A549 (cell line): ENCODE results near the gene PSPH. TPM values are rescaled to one million over a fixed set of nuclear protein-coding genes. Genes with fewer than 3 reads are reported as not detected.

Experiments used
- ATAC-seq, 2 experiments: fragments of 200-7000 bp in 1 of 2; fragments of >200 bp in 1 of 2; cut with Nextera tagmentation in 1 of 2; cut with Tn5 transposase in 1 of 2; 3 replicates each; pipeline versions ENCODE4 v1.8.0 to v1.9.1; 2018 to 2020; ENCODE audit warnings: mild to moderate bottlenecking in 1 of 2, moderate library complexity in 1 of 2
- CTCF ChIA-PET: fragments of 300-600 bp; sonication (Branson Sonifier 250); formaldehyde crosslinking; extraction: SDS; loops from one replicate; lab custom pipeline; 2021; ENCODE audit warnings: antibody characterized with exemption, inconsistent platforms; lab: Yijun Ruan, JAX
- POLR2A ChIA-PET: fragments of 350-600 bp; formaldehyde crosslinking; extraction: SDS; loops from one replicate; lab custom pipeline; 2021; ENCODE audit warnings: antibody characterized with exemption, inconsistent platforms; lab: Yijun Ruan, JAX
- DNase-seq, 2 experiments: peaks; one replicate each; pipeline versions ENCODE4 v3.0.0 to v3.0.0-alpha.2; 2011 to 2016; ENCODE audit warnings: low read depth in 1 of 2, low spot score in 1 of 2
- FAIRE-seq: peaks from 2 replicates; lab custom pipeline; 2011; peaks lifted over from hg19 to GRCh38; lab: Jason Lieb, UNC
- H3K27ac ChIP-seq, 2 experiments: fragments of >200 bp; sonication (Bioruptor Twin); formaldehyde crosslinking; 3 replicates each; pipeline ENCODE4 v1.5.1; 2016 to 2017
- H3K4me1 ChIP-seq: fragments of >200 bp; sonication (Bioruptor Twin); formaldehyde crosslinking; 3 replicates; pipeline ENCODE4 v1.6.1; 2016
- H3K4me2 ChIP-seq: fragments of >200 bp; sonication (Bioruptor Twin); formaldehyde crosslinking; 3 replicates; pipeline ENCODE4 v1.6.1; 2016
- H3K4me3 ChIP-seq: fragments of >200 bp; sonication (Bioruptor Twin); formaldehyde crosslinking; 3 replicates; pipeline ENCODE4 v1.5.1; 2016
- H3K9me3 ChIP-seq: fragments of >200 bp; sonication (Bioruptor Twin); formaldehyde crosslinking; 3 replicates; pipeline ENCODE4 v1.6.1; 2016
- BCL3 ChIP-seq: fragments of >200 bp; sonication (Bioruptor Twin); formaldehyde crosslinking; IDR thresholded peaks from 3 replicates; pipeline ENCODE4 v1.6.1; 2016
- BHLHE40 ChIP-seq: IDR thresholded peaks from 2 replicates; pipeline ENCODE4 v1.6.1; 2012; ENCODE audit warnings: low read depth, low read length, inconsistent platforms
- CBX2 ChIP-seq: fragments of 200-600 bp; sonication (generic); IDR thresholded peaks from 2 replicates; pipeline ENCODE4 v1.6.1; 2016; ENCODE audit warnings: low read depth, mild to moderate bottlenecking, borderline replicate concordance
- CBX8 ChIP-seq: fragments of 200-600 bp; sonication (generic); IDR thresholded peaks from 2 replicates; pipeline ENCODE4 v1.6.1; 2016
- CEBPB ChIP-seq, 2 experiments: fragments of >200 bp in 1 of 2; sonication (Bioruptor Twin) in 1 of 2; formaldehyde crosslinking in 1 of 2; IDR thresholded peaks; 2 replicates each; pipeline ENCODE4 v1.6.1; 2012 to 2016
- EHF ChIP-seq: fragments of 250-450 bp; sonication (Bioruptor Pico); IDR thresholded peaks from 2 replicates; pipeline ENCODE4 v1.5.0; 2020; ENCODE audit warnings: mild to moderate bottlenecking
- ELK1 ChIP-seq: fragments of 150-350 bp; IDR thresholded peaks from 2 replicates; pipeline ENCODE4 v1.6.1; 2014; ENCODE audit warnings: low read depth, mild to moderate bottlenecking, low read length
- ESRRA ChIP-seq: fragments of 150-350 bp; IDR thresholded peaks from 2 replicates; pipeline ENCODE4 v1.6.1; 2014; ENCODE audit warnings: mild to moderate bottlenecking, low read length, borderline replicate concordance
- FOSB ChIP-seq: fragments of 250-450 bp; sonication (Bioruptor Pico); IDR thresholded peaks from 2 replicates; pipeline ENCODE4 v1.5.0; 2020; ENCODE audit warnings: mild to moderate bottlenecking, moderate library complexity
- FOXS1 ChIP-seq: fragments of 250-450 bp; sonication (Bioruptor Pico); IDR thresholded peaks from 2 replicates; pipeline ENCODE4 v1.5.0; 2020; ENCODE audit warnings: mild to moderate bottlenecking, moderate library complexity
- GATA3 ChIP-seq: IDR thresholded peaks from 2 replicates; pipeline ENCODE4 v1.6.1; 2012; ENCODE audit warnings: borderline replicate concordance
- HOXB13 ChIP-seq: fragments of 250-450 bp; sonication (Bioruptor Pico); IDR thresholded peaks from 2 replicates; pipeline ENCODE4 v1.5.0; 2020; ENCODE audit warnings: low read depth, mild to moderate bottlenecking, moderate library complexity
- HOXB5 ChIP-seq: fragments of 250-450 bp; sonication (Bioruptor Pico); IDR thresholded peaks from 2 replicates; pipeline ENCODE4 v1.5.0; 2020; ENCODE audit warnings: mild to moderate bottlenecking, moderate library complexity
- JUNB ChIP-seq: fragments of >200 bp; sonication (Bioruptor Twin); formaldehyde crosslinking; IDR thresholded peaks from 2 replicates; pipeline ENCODE4 v1.6.1; 2016
- MAX ChIP-seq: IDR thresholded peaks from 2 replicates; pipeline ENCODE4 v1.6.1; 2012
- MYC ChIP-seq: IDR thresholded peaks from 2 replicates; pipeline ENCODE4 v1.6.1; 2012; ENCODE audit warnings: mild to moderate bottlenecking, inconsistent platforms, low read length, improper control_type of control experiment, borderline replicate concordance
- RAD21 ChIP-seq, 2 experiments: fragments of >200 bp in 1 of 2; sonication (Bioruptor Twin) in 1 of 2; formaldehyde crosslinking in 1 of 2; IDR thresholded peaks in 1 of 2; conservative IDR thresholded peaks in 1 of 2; 2 replicates in 1 of 2; 3 replicates in 1 of 2; pipeline ENCODE4 v1.6.1; 2012 to 2018; ENCODE audit warnings: inconsistent platforms in 1 of 2
- RCOR1 ChIP-seq: fragments of 150-350 bp; IDR thresholded peaks from 2 replicates; pipeline ENCODE4 v1.6.1; 2014; ENCODE audit warnings: antibody characterized with exemption, low read length, low read depth
- RNF2 ChIP-seq: fragments of 200-600 bp; sonication (generic); IDR thresholded peaks from 2 replicates; pipeline ENCODE4 v1.6.1; 2016; ENCODE audit warnings: low read depth, mild to moderate bottlenecking, antibody characterized with exemption, moderate library complexity, borderline replicate concordance
- SREBF2 ChIP-seq: fragments of 450-650 bp; IDR thresholded peaks from 2 replicates; pipeline ENCODE4 v1.6.1; 2014; ENCODE audit warnings: mild to moderate bottlenecking, moderate library complexity
- TFCP2L1 ChIP-seq: fragments of 250-450 bp; sonication (Bioruptor Pico); IDR thresholded peaks from 2 replicates; pipeline ENCODE4 v1.5.0; 2021; ENCODE audit warnings: mild to moderate bottlenecking
- ZFP36 ChIP-seq: fragments of 450-650 bp; IDR thresholded peaks from 2 replicates; pipeline ENCODE4 v1.6.1; 2014; ENCODE audit warnings: borderline replicate concordance; ENCODE audit not compliant: partially characterized antibody
- ZNF302 ChIP-seq: fragments of 250-450 bp; sonication (Bioruptor Pico); IDR thresholded peaks from 2 replicates; pipeline ENCODE4 v1.9.0; 2021; ENCODE audit warnings: inconsistent platforms, mild to moderate bottlenecking, moderate library complexity
- WGBS: methylation state at CpG from one replicate; pipeline ENCODE4 v1.1.6; 2017; ENCODE audit errors: missing lambda C conversion rate; 5-methylcytosine and 5-hydroxymethylcytosine counted together
- polyA plus RNA-seq, 4 experiments: library from polyadenylated mRNA; depleted of rRNA in 3 of 4; stranded (reverse); fragments of >200 nt; fragmentation: RNase III in 1 of 4; extraction: RNeasy Plus Mini Kit Qiagen cat#74134 plus additional on column Dnase treatment in 1 of 4; gene quantifications; 2 replicates in 3 of 4; 3 replicates in 1 of 4; pipeline ENCODE4 v1.2.3, GENCODE V29; 2011 to 2017

PSPH gene
- polyA plus RNA-seq, 2 of the 4 experiments (the other 2 are of a cell fraction): 60.9 to 64.7 TPM

DNA sequence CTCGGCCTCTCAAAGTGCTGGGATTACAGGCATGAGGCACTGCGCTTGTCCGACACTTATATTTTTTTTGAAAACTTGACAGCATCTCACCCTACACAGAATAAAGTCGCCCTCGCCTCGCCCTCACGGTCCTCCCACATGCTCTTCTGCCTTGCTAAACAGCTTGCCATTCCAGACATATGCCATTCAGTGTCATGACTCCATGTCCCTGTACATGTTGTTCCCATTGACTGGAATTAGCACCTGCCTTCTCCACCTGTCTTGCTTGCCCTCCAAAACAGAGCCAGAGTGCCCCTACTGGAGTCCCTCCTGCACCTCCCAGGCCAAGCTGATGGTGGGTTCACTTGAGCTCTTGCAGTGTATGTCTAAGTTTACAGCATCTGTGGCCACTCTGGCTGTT lies 80.7 kb downstream of the PSPH start:
- DNase-seq: no peak
- Histone ChIP-seq H3K4me2 (no peak overlapping the region), H3K4me1 (peaks cover 4% of the 10 kb centered on the region; the same call in 2 of the 3 replicates), H3K27ac (no peak overlapping the region), H3K4me3 (no peak overlapping the region), H3K9me3 (no peaks in the 10 kb centered on the region)
- CTCF ChIA-PET: interaction anchor here (1.1 to 1.4 kb wide), 3 partner anchors 9 to 19 kb away, joined by 3 to 6 read pairs (median 3); no protein-coding TSS in a partner anchor
- ATAC-seq: peak in 1 of 2 experiments; percentile 24; a peak in 1 of 6 replicates
- FAIRE-seq: no peak
- TF ChIP-seq HOXB5 (CRISPR knock-in tag) (no peak), CBX2 (no peak), BHLHE40 (no peak), MYC (no peak), RCOR1 (no peak), ELK1 (no peak)
- POLR2A ChIA-PET: no interaction called here
- 93% methylated on average over 7 of the region's 7 CpGs for WGBS

DNA sequence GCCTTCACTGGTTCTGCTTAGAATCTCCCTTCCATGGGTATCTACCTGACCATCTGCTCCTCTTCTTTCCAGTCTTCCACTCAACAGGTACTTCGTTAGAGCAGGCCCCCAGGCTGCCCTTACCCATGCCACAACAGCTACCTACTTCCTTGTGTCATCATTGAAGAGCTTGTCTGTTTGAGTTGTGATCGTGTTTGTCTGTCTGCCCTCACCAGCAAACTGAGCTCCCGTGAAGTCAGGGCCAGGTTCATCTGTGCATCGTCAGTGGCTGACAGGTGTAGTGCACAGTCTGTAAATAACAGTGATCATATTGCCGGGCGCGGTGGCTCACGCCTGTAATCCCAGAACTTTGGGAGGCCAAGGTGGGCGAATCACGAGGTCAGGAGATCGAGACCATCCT lies 81.9 kb downstream of the PSPH start:
- Histone ChIP-seq H3K4me1 (peaks cover 6% of the 10 kb centered on the region; the same call in 2 of the 3 replicates), H3K4me2 (no peak overlapping the region), H3K9me3 (no peaks in the 10 kb centered on the region), H3K4me3 (no peak overlapping the region), H3K27ac (no peak overlapping the region)
- ATAC-seq (no peak), FAIRE-seq (no peak), DNase-seq (no peak)
- POLR2A ChIA-PET: no interaction called here
- WGBS: 97% methylated on average over 11 of the region's 11 CpGs
- TF ChIP-seq HOXB13 (no peak), JUNB (no peak), FOXS1 (CRISPR knock-in tag) (no peak), ZNF302 (no peak), MAX (no peak), GATA3 (no peak), RNF2 (no peak)
- CTCF ChIA-PET: interaction anchor here (1.2 kb wide), 1 partner anchor 17 kb away, joined by 3 read pairs; no protein-coding TSS in a partner anchor

DNA sequence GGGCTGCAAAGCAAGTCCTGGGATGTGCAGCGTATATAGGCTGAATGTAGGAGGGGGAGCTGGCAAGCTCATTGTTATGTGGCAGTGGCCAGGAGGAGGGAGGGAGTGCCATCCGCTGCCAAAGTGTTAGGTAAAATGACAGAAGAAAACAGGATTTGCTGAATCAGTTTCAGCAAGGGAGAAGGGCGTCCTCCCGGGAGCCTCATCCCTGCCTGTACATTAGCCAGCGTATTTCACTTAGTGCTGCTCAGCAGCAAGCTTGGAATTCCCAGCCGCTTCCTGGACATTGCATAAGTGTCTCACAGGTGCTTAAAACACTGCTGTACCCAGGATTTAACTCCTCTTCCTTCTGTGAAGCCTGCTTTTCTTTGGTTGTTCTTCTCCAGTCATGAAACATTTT lies 84.4 kb downstream of the PSPH start:
- Histone ChIP-seq H3K4me3 (no peak overlapping the region), H3K4me2 (no peak overlapping the region), H3K9me3 (no peaks in the 10 kb centered on the region), H3K4me1 (peaks cover 10% of the 10 kb centered on the region; the same call in 2 of the 3 replicates), H3K27ac (no peak overlapping the region)
- ChIA-PET CTCF (interaction anchor here (0.5 to 1.3 kb wide), 3 partner anchors 14 to 310 kb away, joined by 3 to 4 read pairs (median 3); no protein-coding TSS in a partner anchor), POLR2A (no interaction called here)
- FAIRE-seq (no peak), DNase-seq (no peak), ATAC-seq (no peak)
- no peak for TF ChIP-seq CBX8
- TF ChIP-seq BCL3: no peak
- TF ChIP-seq ESRRA: no peak
- TF ChIP-seq FOSB (CRISPR knock-in tag): no peak
- TF ChIP-seq TFCP2L1 (CRISPR knock-in tag): no peak
- TF ChIP-seq CEBPB (IDR thresholded peaks at IDR 0.05): no peak
- no peak for TF ChIP-seq EHF
- TF ChIP-seq FOXS1 (CRISPR knock-in tag): no peak
- no peak for TF ChIP-seq RAD21 (conservative IDR thresholded peaks at IDR 0.05 in 1 of 2, IDR thresholded peaks at IDR 0.05 in 1 of 2)
- TF ChIP-seq SREBF2: no peak
- TF ChIP-seq BHLHE40: no peak
- TF ChIP-seq ZFP36: no peak
- WGBS: 88% methylated on average over 6 of the region's 6 CpGs
